ENCODE measurements around the gene BMPR1B.

BMPR1B gene

DNA sequence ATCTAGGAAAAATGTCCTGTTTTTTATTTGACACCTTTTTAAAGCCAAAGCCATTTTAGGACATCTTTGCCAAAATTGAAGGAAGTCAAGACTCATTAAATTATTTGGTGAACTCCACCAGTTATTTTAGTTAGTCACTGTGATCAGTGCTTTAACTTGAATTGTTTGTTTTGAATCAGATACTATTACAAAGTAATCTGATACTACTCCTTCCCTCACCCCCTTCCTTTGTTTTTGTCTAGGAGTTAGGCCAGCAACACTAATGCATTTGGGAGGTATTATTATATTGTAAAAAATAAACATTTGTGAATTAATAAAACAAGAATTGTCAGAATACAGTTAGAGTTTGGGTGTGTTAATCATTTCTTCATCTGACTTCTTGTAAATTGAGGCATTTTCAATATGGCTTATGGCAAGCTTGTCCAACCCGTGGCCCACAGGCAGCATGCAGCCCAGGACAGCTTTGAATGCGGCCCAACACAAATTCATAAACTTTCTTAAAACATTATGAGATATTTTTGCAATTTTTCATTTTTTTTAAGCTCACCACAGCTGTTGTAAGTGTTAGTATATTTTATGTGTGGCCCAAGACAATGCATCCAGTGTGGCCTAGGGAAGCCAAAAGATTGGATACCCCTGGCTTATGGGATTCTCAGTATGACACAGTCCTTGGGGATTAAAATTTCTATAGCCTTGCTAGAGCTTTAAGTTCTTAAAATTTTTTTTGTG, 182.2 kb downstream of the BMPR1B start:
- peak; percentile 8 for DNase-seq (ENCODE audit: low read depth)
- no peak for TF ChIP-seq CTCF (IDR thresholded peaks at IDR 0.05; ENCODE audit: low read depth, low read length, missing control alignments)
- in situ Hi-C loops (cut with HindIII; ENCODE audit: low sequenced_read_pairs), result no loop called here
- H3K4me3 ChIP-seq (ENCODE audit: low read depth, low read length), result no peak overlapping the region

- no peak for TF ChIP-seq CTCF (IDR thresholded peaks at IDR 0.05; ENCODE audit: low read depth, low read length, missing control alignments)
- no peak overlapping the region for H3K4me3 ChIP-seq (ENCODE audit: low read depth, low read length)
Measured at GRCh38 chr4:94940520-94940908, 182.8 kb downstream of the BMPR1B start.

DNA sequence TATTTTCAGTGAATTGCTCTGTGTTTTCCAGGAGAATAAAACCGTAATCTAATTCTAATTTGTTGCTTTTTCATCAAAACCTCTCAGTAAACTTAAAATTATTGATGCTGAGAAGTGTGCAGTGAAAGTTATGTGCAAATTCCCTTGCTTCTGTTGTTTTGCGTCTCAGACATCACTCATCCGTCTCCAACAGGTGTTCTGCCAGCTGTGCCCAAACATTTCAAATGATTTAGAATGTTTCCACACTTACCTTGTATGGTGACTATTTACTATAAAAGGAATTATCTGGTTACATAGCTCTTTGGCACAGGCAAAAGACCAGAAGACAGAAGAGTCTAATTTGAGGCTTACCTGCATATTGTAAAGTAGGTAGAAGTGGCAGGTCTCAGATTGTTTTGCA, 184.0 kb downstream of the BMPR1B start:
- in situ Hi-C loops (cut with HindIII; ENCODE audit: low sequenced_read_pairs), result no loop called here
- H3K4me3 ChIP-seq (ENCODE audit: low read depth, low read length), result no peak overlapping the region
- no peak for TF ChIP-seq CTCF (IDR thresholded peaks at IDR 0.05; ENCODE audit: low read depth, low read length, missing control alignments)
- no peak for DNase-seq (ENCODE audit: low read depth)

More at GRCh38 chr4:94940520-94940908, 182.8 kb downstream of the BMPR1B start:
- in situ Hi-C loops (cut with HindIII; ENCODE audit: low sequenced_read_pairs), result no loop called here
- no peak for DNase-seq (ENCODE audit: low read depth)

GRCh38 chr4:94944726-94945125, 187.0 kb downstream of the BMPR1B start:
- no peak for DNase-seq (ENCODE audit: low read depth)
- in situ Hi-C loops (cut with HindIII; ENCODE audit: low sequenced_read_pairs), result no loop called here
- no peak for TF ChIP-seq CTCF (IDR thresholded peaks at IDR 0.05; ENCODE audit: low read depth, low read length, missing control alignments)
- no peak overlapping the region for H3K4me3 ChIP-seq (ENCODE audit: low read depth, low read length)

- in situ Hi-C loops (cut with HindIII; ENCODE audit: low sequenced_read_pairs), result no loop called here
- no peak for DNase-seq (ENCODE audit: low read depth)
- no peak for TF ChIP-seq CTCF (IDR thresholded peaks at IDR 0.05; ENCODE audit: low read depth, low read length, missing control alignments)
- H3K4me3 ChIP-seq (ENCODE audit: low read depth, low read length), result no peak overlapping the region
Measured at GRCh38 chr4:94947681-94948108, 189.9 kb downstream of the BMPR1B start.

DNA sequence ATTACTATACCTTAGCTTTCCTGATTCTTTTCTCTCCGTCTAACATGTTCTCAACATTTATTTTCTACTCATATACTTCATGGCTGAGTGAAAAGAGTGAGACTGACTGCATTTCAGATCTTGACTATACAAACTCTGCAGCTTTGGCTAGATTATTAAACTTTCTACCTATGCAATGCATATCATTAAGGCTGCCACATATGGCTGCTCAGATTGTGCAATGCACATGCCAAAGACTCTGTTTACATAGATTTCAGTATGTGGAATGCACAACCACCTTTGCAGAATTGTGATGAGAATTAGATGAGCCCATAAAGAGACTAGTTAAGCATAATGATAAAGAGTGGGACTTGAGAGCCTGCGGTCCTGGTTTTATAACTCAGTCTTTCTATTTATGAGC, 196.5 kb downstream of the BMPR1B start:
- no peak for DNase-seq (ENCODE audit: low read depth)
- no peak for TF ChIP-seq CTCF (IDR thresholded peaks at IDR 0.05; ENCODE audit: low read depth, low read length, missing control alignments)
- no peak overlapping the region for H3K4me3 ChIP-seq (ENCODE audit: low read depth, low read length)
- in situ Hi-C loops (cut with HindIII; ENCODE audit: low sequenced_read_pairs), result no loop called here
